Transverse colon (tissue), 3 donors: ENCODE results near the gene MAP2K5.

Experiments
- CTCF ChIP-seq, 5 experiments: fragments of 200-600 bp in 3 of 5; fragments of 450-650 bp in 2 of 5; sonication (generic) in 3 of 5; IDR thresholded peaks; 1 replicate in 2 of 5; 2 replicates in 3 of 5; pipeline ENCODE4 v1.5.1; 2016 to 2017; ENCODE audit warnings: antibody characterized with exemption in 5 of 5, inconsistent platforms in 3 of 5, mild to moderate bottlenecking in 2 of 5, moderate library complexity in 1 of 5
- EP300 ChIP-seq: sonication (generic); formaldehyde crosslinking; IDR thresholded peaks from one replicate; pipeline ENCODE4 v1.6.1; 2017; ENCODE audit warnings: antibody characterized with exemption, low read depth

DNA sequence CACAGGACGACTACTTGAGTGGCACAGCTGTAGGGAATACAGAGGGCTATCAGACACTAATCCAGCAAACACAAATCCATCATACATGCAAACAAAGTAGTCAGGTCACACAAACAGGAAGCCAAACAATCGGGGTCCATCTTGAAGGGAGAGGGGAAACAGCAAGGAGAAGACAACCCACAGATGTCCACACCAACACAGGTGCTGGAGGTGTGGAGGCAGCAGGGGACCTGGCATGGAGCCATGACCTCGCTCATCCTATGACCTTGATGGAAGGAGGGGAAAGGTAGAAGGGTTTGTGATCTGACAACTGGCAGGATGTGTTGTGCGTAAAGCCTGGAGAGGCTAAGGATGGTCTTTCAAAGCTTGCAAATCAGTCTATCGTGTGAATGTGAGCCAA lies 242.9 kb downstream of the MAP2K5 start:
- TF ChIP-seq EP300: no peak
- TF ChIP-seq CTCF (IDR thresholded peaks at IDR 0.05): no peak
